ENCODE results near the gene GSS.

DNA sequence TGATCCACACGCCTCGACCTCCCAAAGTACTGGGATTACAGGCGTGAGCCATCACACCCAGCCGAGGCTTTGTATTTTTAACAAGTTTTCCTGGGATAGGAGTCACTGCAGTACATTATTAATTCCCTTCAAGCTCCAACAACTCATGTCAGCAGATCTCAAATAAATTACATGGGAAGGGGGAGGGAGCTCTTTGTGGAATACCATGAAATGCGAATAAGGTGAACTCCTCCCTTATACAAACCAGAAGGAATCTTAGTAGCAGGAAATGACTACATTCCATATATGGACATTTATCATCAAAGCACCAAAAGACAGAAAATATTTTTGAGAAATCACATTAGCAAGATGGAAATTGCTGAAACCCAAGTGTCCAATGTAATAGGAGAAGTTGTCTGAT lies 2.9 kb downstream of the GSS start:
- TF ChIP-seq, protein P1, sequence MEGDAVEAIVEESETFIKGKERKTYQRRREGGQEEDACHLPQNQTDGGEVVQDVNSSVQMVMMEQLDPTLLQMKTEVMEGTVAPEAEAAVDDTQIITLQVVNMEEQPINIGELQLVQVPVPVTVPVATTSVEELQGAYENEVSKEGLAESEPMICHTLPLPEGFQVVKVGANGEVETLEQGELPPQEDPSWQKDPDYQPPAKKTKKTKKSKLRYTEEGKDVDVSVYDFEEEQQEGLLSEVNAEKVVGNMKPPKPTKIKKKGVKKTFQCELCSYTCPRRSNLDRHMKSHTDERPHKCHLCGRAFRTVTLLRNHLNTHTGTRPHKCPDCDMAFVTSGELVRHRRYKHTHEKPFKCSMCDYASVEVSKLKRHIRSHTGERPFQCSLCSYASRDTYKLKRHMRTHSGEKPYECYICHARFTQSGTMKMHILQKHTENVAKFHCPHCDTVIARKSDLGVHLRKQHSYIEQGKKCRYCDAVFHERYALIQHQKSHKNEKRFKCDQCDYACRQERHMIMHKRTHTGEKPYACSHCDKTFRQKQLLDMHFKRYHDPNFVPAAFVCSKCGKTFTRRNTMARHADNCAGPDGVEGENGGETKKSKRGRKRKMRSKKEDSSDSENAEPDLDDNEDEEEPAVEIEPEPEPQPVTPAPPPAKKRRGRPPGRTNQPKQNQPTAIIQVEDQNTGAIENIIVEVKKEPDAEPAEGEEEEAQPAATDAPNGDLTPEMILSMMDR (IDR thresholded peaks at IDR 0.05), result no peak
- no peak for TF ChIP-seq POLR2A (IDR thresholded peaks at IDR 0.05)
